ENCODE results near the gene ALKBH5.

The ALKBH5 gene

DNA sequence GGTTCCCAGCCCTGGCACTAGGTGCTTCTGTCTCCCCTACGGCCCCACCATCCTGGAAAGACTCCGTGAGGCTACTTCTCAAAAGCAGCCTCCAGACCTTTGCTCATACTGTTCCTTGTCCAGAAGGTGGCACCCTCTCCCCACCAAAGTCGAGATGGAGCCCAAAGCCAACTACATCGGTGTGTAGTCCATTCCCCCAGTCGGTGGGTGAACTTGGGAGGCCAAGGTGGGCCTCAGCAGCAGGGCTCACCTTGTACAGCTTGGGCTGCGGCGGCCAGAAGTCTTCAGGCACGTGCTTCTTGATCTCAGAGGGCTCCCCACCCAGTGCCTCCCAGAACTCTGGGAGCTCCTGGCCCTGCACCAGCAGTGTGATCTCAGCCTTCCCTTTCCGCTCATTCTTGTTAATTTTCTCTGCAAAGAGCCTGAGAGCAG lies 64.7 kb downstream of the ALKBH5 start:
- DNase-seq, result peak; percentile 26 to 29

DNA sequence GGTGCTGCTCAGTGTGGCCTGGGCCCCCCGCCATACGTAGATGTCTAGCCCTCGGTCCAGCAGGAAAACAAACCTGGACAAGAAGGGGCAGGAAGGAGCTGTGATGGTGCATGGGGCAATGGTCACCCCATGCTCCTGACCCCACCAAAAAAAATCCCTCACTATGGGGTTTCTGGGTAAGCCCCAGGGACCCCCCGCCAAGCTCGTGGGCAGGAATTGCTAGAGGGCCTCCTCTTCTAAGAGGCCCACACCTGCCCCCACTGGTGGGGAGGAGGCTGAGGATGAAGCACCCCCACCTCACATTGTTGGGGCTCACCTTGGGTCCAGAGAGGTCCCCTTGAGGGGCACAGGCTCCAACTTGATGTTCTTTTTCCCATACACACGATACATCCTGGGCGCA lies 65.2 kb downstream of the ALKBH5 start:
- DNase-seq, result no peak

DNA sequence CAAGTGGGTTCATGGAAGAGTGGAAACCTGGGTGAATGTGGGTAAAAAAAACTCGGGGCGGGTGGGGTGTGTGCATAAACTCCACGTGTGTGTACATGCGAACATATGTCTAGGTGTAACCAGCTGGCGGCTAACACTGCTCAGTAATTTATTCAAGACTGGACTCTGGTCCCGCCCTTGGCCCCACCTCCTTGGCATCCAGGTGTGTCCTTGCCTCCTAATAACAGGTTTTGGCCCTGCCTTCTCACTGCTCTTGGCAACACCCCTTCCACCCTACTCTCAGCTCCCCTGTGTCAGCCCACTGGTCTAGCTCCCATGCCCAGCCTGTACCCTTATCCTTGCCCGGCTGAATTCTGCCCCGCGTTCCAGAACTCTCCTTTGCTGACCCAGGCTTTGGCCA lies 66.6 kb downstream of the ALKBH5 start:
- no peak for DNase-seq

DNA sequence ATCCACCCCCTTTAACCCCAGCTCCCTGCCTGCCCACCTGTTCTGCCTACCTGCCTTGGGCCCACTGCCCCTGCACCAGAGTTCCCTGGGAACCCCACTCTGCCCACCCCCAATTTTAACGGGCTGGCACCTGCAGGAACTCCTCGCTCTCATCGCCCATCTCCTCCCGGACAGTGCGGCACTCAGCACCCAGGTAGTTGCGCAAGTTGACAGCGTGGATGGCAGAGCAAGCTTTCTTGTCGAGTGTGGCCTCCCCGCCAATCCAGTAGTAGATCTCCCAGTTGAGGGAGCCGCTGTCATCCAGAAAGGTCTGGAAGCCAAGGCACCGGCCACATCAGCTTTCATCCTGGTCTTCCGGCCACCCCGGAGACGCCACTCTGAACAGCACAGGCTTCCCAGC lies 67.1 kb downstream of the ALKBH5 start:
- DNase-seq, result no peak

DNA sequence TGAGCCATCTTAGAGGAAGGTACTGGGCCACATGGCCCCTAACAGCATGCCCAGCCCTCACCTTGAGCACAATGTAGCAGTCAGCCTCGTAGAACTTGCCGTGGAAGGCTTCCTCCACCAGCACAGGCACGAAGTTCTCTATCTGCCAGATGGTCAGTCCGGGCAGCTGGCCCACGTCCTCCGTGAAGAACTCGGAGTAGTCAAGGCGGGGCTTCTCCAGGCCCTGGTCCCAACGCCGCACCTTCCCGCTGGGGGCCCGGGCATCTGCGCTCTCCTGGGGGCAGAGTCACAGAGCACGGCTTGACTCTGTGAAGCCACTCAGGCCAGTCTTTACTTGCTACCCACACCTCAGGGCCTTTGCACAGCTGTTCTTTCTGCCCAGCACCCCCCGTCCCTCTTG lies 67.6 kb downstream of the ALKBH5 start:
- DNase-seq, result no peak

DNA sequence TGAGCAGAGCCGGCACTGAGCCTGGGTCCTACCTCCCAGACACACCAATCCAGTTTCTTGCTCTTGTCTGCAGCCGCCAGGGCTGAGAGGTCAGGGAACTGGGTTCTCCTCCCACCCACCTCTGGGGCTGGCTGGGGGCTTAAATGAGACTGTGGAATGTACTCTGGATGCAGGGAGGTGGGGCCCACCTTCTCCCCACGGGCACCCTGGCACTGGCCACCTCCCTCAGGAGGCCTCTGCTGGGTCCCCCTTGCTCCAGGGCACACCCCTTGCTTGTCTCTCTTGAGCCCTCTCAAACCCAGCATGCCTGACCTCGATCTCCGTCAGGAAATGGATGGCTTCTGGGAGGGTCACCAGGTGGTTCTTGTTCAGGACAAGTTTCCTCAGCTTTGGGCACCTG lies 68.5 kb downstream of the ALKBH5 start:
- no peak for DNase-seq

DNA sequence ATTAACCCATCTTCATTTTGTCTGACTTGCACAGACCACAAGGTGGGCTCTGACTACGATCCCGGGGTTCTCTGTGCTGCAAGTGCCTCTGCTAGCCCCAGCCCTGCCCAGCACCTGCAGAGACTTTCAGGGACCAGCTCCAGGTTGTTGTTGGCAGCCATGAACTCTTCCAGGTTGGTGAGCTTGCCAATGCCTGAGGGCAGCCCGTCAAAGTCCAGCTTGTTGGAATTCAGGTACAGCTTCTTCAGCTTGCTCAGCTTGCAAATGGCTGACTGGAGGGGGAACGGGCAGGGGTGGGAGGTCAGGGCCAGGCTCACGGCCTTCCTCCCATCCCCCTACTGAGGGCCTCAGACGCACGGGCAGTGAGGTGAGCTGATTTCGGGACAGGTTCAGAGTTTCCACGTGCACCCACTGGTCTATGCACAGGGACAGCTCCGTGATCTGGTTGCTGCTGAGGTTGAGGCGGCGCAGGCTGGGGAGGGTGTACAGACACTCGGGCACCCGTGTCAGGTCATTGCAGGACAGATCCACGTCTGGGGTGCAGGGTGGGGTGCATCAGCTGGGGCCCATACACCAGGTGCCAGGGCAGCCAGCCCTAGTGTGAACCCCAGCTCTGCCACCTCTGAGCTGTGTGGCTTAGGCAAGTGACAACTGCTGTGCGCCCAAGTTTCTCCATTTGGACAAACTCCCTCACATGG lies 69.7 kb downstream of the ALKBH5 start:
- no peak for DNase-seq

DNA sequence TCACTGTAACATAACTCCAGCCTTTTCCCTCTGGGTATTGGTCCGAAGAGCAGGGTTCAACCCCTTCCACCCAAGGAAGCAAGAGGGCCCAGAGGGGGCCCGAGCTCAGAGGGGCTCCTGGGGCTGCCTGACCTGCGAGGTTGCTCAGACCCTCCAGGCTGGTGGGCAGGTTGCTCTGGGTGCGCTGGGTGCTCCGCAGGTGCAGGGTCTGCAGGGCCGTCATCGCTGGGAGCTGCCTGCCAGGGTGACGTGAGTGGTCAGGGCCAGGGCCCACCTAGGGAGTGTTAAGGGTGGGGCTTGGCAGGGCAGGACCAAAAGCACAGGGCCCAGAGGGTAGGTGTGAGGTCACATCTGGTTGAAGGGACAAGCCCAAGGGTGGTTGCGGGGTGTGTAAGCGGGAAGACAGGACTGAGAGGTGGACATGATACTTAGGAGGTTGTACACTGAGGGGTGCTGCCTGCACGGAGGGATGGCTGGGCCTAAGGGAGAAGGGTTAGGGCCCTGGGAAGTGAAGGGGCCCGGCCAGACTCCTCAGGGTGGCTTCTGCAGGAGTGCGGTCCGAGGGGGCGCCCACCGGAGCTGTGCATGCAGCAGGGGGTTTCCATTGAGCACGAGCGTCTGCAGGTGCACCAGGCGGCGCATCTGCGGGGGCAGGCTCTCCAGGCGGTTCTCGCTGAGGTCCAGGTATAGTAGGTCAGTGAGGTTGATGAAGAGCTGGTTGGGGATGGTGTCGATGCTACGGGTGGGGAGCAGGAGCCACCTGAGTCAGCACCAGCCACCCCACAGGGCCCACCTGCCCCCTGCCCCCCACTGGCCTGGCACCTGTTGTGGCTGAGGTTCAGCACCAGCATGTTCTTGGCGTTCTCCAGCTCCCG lies 70.6 kb downstream of the ALKBH5 start:
- no peak for DNase-seq

DNA sequence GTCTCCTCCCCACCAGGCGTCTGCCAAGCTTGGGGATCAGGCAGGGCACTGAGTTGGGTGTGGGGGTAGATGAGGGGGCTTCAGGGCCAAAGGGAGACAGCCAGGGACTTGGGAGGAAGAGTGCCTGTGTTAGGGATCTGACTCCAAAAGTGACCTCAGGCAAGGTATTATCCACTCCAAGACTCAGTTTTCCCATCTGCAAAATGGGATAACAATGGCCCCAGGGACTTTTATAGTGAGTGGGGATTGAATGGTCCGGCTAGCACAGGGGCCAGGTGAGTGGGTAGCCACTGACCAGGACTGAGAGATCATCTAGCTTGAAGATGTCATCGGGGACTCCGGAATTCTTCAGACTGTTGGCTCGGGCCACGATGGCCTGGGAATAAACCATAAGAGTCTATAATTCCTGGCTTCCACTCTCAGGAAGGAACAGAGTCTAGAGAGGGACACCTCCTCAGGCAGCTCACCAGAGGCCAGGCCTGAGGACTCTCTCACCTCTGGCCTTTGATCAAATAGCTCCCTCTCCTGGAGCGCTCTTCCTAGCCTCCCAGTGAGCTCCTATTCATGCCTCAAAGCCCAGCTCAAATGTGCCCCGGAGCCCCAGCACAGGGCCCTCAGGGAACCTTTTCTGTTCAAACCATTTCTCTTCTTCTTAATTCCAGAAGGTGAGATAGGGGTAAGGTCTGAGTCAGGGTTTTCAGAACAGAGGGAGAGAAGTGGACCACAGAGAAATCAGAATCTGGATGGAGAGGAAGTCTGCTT lies 71.4 kb downstream of the ALKBH5 start:
- DNase-seq, result no peak

DNA sequence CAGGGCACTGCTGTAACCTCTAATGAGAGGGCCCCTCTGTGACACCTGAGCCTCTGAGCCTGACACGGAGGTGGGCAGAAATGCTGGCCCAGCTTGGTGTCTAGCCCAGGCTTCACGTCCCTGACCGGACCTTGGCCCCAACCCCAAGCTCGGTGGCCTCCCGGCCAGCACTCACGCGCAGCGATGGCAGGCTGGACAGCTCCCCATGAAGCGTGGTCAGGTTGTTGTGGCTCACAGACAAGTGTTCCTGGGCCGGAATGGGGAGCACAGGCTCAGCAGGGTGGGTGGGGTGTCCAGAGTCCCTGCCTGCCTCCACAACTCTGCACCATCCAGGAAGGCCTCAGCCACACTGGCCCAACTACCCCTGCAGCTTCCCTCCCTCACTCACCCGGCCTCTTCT lies 72.7 kb downstream of the ALKBH5 start:
- DNase-seq, result no peak

DNA sequence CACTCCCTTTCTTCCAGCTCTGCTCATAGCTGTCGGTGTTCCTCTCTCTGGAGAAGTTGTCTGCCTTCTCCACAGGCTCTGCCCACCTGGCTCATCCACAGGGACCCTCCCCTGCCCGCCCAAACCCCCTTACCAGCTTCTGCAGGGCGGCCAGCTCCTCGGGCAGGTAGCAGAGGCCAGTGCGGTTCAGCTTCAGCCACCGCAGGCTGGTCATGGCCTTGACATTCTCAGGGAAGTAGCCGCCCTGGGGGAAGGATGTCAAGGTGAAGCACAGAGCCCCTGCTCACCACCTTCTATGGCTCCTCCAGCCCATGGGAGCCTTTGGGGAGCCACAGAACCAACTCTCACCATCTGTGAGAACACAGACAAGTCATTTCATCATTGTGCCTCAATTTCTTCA lies 73.1 kb downstream of the ALKBH5 start:
- DNase-seq, result no peak

DNA sequence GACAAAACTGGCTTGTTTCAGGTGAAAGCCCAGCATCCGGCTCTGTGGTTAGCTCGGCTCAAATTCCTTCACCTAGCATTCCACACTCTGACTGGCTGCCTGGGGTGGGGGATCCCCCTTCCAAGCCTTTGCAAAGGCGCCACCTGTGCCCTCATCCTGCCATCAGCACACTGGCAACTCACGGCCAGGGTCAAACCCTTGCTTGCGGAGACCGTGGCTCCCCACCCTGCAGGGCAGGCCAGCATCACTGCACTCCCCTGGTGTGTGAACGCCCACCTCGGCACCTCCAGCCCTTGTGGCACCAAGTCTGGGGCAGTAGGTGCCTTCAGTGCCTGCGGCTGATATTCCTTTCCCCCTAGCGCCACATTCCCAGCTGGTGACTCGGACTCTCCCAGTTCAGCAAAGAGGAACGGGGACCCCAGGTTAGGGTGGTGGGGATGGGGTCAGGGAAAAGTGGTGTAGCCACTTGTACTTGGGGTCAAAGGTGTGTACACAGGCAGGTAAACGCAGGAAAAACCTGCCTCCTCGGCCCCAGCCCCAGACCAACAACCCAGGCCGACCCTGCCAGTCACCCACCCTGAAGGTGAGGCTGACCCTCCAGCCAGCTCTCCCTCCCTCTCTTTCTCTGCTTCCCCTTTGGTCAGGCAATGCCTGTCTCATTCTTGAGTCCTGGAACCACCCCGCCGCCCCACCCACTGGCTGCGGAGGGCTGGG lies 73.8 kb downstream of the ALKBH5 start:
- no peak for DNase-seq

DNA sequence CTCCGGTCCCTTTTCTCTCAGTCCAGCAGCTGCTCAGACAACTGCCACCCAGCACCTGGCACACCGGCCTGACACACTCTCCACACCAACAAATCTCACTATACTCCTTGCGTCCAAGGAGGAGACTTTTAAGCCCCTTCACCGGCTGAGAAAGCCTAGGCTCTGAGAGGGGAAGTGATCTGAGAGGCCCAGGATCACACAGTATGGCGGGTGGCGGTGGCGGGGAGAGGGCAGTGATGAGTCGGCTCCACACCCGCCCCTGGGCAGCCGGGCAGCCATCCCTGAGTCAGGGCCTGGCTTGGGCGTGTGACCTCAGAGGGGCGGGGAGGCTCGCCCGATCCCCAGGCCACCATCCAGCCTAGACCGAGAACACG lies 74.3 kb downstream of the ALKBH5 start:
- DNase-seq, result peak; percentile 33 to 85

DNA sequence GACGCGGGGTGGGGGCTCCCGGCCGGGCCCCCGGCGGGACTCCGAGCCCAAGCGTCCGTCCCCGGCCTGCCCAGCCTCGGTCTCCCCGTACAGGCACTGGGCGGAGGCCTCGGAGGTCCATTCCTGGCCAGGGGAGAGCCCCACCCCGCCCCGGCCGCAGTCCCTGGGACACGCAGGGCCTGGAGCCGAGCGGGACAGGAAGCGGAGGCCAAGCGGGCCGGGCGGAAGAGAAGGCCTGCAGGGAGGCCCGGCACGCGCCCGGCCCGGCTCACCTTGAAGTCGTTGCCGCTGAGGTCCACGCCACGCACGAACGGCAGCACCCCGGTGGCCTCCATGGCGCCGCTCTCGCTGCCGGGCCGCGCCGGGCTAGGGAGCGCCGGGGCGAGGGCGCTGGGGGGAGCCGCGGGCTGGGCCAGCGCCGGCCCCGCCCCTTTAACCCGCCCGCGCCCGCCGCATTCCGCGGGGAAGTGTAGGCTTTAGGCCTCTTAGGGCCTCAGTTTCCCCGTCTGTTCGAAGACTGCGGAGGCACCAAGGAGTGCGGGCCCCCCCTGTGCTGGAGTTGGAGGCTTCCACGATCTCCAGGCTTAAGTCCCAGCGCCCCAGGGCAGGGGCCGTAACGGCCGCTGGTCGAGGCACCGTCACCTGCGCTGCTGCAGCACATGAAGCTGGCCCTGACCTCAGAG lies 74.9 kb downstream of the ALKBH5 start, which contains the start of gene FLII:
TSS of gene FLII (minus strand) at position 383 of the 683 bp plus-strand sequence. CDS start at position 335, 48 bp downstream.
- peak in 1 of 2 donors; percentile 85 for DNase-seq

All from bone marrow (tissue), 2 donors.